HG02938 (cell line): Measurements from ENCODE around the gene TBPL1.

Experiments used
- ATAC-seq: cut with Tn5 transposase; IDR thresholded peaks from one replicate; pipeline ENCODE4 v1.9.1; 2021; ENCODE audit warnings: mild to moderate bottlenecking, moderate library complexity; ENCODE audit not compliant: unreplicated experiment

The TBPL1 gene

GRCh38 chr6:134005800-134006199 is 52.8 kb downstream of the TBPL1 start:
- no peak for ATAC-seq

GRCh38 chr6:134007077-134007476 is 54.1 kb downstream of the TBPL1 start:
- no peak for ATAC-seq

GRCh38 chr6:134009876-134010275 is 56.9 kb downstream of the TBPL1 start:
- ATAC-seq, result no peak

- ATAC-seq, result no peak
Measured at GRCh38 chr6:134010400-134010799, 57.4 kb downstream of the TBPL1 start.

- ATAC-seq, result no peak
Measured at GRCh38 chr6:134010974-134011373, 58.0 kb downstream of the TBPL1 start.

- no peak for ATAC-seq
Measured at GRCh38 chr6:134014588-134015137, 61.6 kb downstream of the TBPL1 start.

GRCh38 chr6:134015719-134016557 is 62.9 kb downstream of the TBPL1 start:
- no peak for ATAC-seq

GRCh38 chr6:134016558-134016814 is 63.5 kb downstream of the TBPL1 start:
- ATAC-seq, result no peak

- ATAC-seq, result no peak
Measured at GRCh38 chr6:134020071-134020470, 67.0 kb downstream of the TBPL1 start.

GRCh38 chr6:134020543-134020942 is 67.5 kb downstream of the TBPL1 start:
- no peak for ATAC-seq

- no peak for ATAC-seq
Measured at GRCh38 chr6:134020968-134021367, 67.9 kb downstream of the TBPL1 start.

GRCh38 chr6:134021396-134022122 is 68.5 kb downstream of the TBPL1 start:
- no peak for ATAC-seq

- ATAC-seq, result no peak
Measured at GRCh38 chr6:134022650-134023049, 69.6 kb downstream of the TBPL1 start.

- no peak for ATAC-seq
Measured at GRCh38 chr6:134026597-134026996, 73.6 kb downstream of the TBPL1 start.

GRCh38 chr6:134028438-134028837 is 75.4 kb downstream of the TBPL1 start:
- no peak for ATAC-seq

GRCh38 chr6:134029495-134030455 is 76.8 kb downstream of the TBPL1 start:
- no peak for ATAC-seq

GRCh38 chr6:134031696-134032255 is 78.8 kb downstream of the TBPL1 start:
- no peak for ATAC-seq

- ATAC-seq, result no peak
Measured at GRCh38 chr6:134034478-134034877, 81.5 kb downstream of the TBPL1 start.

- no peak for ATAC-seq
Measured at GRCh38 chr6:134034961-134035822, 82.2 kb downstream of the TBPL1 start.

GRCh38 chr6:134035823-134036296 is 82.8 kb downstream of the TBPL1 start:
- ATAC-seq, result no peak
